ENCODE results near the gene C11orf52.

C11orf52 gene

DNA sequence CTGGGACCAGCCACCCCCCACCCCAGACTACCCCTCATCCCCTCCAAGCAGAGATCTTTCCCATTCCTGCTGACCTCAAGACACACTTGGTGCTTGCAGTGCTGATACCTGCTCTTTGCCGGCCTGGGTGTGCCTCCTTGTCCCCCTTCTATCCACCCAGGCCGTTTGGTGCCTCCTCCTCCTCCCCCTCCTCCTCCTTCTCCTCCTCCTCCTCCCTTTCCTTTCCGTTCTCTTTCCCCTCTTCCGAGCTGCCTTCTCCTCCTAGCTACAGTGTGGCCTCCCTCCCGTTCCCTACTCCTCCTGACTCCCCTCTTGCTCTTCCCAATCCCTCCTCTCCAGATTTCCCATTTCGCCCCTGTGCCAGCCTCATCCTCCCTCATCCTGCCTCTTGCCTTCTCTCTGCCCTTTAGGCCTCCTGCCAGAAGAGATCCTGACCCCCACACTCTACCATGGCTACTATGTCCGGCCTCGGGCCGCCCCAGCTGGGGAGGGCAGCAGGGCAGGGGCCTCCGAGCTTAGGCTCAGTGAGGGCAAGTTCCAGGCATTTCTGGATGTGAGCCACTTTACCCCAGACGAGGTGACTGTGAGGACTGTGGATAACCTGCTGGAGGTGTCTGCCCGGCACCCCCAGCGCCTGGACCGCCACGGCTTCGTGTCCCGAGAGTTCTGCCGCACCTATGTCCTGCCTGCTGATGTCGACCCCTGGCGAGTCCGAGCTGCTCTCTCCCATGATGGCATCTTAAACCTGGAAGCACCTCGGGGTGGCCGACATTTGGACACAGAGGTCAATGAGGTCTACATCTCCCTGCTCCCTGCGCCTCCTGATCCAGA, 5.5 kb upstream of the C11orf52 start:
- TF ChIP-seq, protein P1, sequence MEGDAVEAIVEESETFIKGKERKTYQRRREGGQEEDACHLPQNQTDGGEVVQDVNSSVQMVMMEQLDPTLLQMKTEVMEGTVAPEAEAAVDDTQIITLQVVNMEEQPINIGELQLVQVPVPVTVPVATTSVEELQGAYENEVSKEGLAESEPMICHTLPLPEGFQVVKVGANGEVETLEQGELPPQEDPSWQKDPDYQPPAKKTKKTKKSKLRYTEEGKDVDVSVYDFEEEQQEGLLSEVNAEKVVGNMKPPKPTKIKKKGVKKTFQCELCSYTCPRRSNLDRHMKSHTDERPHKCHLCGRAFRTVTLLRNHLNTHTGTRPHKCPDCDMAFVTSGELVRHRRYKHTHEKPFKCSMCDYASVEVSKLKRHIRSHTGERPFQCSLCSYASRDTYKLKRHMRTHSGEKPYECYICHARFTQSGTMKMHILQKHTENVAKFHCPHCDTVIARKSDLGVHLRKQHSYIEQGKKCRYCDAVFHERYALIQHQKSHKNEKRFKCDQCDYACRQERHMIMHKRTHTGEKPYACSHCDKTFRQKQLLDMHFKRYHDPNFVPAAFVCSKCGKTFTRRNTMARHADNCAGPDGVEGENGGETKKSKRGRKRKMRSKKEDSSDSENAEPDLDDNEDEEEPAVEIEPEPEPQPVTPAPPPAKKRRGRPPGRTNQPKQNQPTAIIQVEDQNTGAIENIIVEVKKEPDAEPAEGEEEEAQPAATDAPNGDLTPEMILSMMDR (IDR thresholded peaks at IDR 0.05; ENCODE audit: control insufficient read depth, extremely low read depth, insufficient read depth) = no peak
- H3K4me3 ChIP-seq (ENCODE audit: low read depth, low read length) = no peak overlapping the region
- DNase-seq (ENCODE audit: low read depth) = no peak

- no peak for DNase-seq (ENCODE audit: low read depth)
- H3K4me3 ChIP-seq (ENCODE audit: low read depth, low read length) = no peak overlapping the region
- TF ChIP-seq, protein P1 (IDR thresholded peaks at IDR 0.05; ENCODE audit: control insufficient read depth, extremely low read depth, insufficient read depth) = no peak
Observed at GRCh38 chr11:111913997-111914396, 4.7 kb upstream of the C11orf52 start.

- no peak overlapping the region for H3K4me3 ChIP-seq (ENCODE audit: low read depth, low read length)
- no peak for DNase-seq (ENCODE audit: low read depth)
- TF ChIP-seq, protein P1 (IDR thresholded peaks at IDR 0.05; ENCODE audit: control insufficient read depth, extremely low read depth, insufficient read depth) = no peak
Observed at GRCh38 chr11:111916768-111917167, 1.9 kb upstream of the C11orf52 start.

DNA sequence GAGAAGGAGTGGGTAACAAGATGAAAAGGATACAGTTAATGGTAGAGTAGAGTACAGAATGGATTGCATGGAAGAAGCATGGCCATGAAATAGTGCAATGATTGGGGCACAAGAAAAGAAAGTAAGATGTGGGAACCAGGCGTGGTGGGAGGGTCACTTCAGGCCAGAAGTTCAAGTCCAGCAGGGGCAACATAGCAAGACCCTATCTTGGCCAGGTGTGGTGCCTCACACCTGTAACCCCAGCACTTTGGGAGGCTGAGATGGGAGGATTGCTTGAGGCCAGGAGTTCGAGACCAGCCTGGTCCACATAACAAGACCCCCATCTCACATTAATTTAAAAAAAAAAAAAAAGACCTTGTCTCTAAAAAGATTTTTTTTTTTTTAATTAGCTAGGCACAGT, 1.4 kb upstream of the C11orf52 start:
- TF ChIP-seq, protein P1 (IDR thresholded peaks at IDR 0.05; ENCODE audit: control insufficient read depth, extremely low read depth, insufficient read depth) = no peak
- no peak for DNase-seq (ENCODE audit: low read depth)
- H3K4me3 ChIP-seq (ENCODE audit: low read depth, low read length) = no peak overlapping the region

GRCh38 chr11:111917788-111918187, 925 bp upstream of the C11orf52 start:
- TF ChIP-seq, protein P1 (IDR thresholded peaks at IDR 0.05; ENCODE audit: control insufficient read depth, extremely low read depth, insufficient read depth) = no peak
- H3K4me3 ChIP-seq (ENCODE audit: low read depth, low read length) = no peak overlapping the region
- DNase-seq (ENCODE audit: low read depth) = no peak

- TF ChIP-seq, protein P1 (IDR thresholded peaks at IDR 0.05; ENCODE audit: control insufficient read depth, extremely low read depth, insufficient read depth) = no peak
- no peak overlapping the region for H3K4me3 ChIP-seq (ENCODE audit: low read depth, low read length)
- no peak for DNase-seq (ENCODE audit: low read depth)
Observed at GRCh38 chr11:111920908-111921307, 2.2 kb downstream of the C11orf52 start.
